Measurements from ENCODE around the gene ST3GAL6. TPM values are rescaled to one million over a fixed set of nuclear protein-coding genes. Genes with fewer than 3 reads are reported as not detected.

Gene ST3GAL6, protein sequence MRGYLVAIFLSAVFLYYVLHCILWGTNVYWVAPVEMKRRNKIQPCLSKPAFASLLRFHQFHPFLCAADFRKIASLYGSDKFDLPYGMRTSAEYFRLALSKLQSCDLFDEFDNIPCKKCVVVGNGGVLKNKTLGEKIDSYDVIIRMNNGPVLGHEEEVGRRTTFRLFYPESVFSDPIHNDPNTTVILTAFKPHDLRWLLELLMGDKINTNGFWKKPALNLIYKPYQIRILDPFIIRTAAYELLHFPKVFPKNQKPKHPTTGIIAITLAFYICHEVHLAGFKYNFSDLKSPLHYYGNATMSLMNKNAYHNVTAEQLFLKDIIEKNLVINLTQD
- total RNA-seq: 1.3 and 1.7 TPM in 2 replicates

DNA sequence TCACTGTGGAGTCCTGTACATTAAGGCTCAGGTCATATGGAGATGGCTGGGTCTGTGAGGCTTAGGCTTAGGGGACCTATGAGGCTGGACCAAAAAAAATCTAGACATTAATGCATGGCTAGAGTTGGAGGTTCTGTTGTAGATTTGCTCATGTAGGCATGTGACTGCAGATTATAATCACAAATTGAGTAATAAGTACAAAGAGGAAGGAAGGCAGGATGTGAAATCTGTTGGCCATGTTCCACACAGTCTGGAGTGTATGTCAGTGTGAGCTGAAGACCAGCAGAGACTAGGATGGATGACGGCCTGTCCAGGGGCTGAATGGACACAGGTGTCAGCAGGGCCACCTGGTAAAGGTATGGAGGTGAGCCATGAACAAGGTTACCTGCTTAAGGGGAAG is at the start of gene ST3GAL6:
ST3GAL6 (plus strand) TSS at position 265 of the 400 bp plus-strand sequence. CDS start 5,101 bp downstream, outside the sequence.

Other genes with a start within 250 kb of the ST3GAL6 start
- gene CLDND1, start 240.4 kb upstream of the ST3GAL6 start, total RNA-seq: 76.0 and 178 TPM in 2 replicates
- not detected in 2 replicates for gene GPR15, start 231.4 kb upstream of the ST3GAL6 start, total RNA-seq
- gene CPOX, start 169.7 kb upstream of the ST3GAL6 start, total RNA-seq: 23.0 and 32.3 TPM in 2 replicates
- gene DCBLD2, start 138.4 kb downstream of the ST3GAL6 start, total RNA-seq: 148 and 299 TPM in 2 replicates